ENCODE measurements around the gene SPOCK1. TPM values are rescaled to one million over a fixed set of nuclear protein-coding genes. Genes with fewer than 3 reads are reported as not detected.

SPOCK1 gene
- total and polyA plus RNA-seq, 2 of the 4 experiments (the other 2 are of a cell fraction): 5.0 to 20.3 TPM

DNA sequence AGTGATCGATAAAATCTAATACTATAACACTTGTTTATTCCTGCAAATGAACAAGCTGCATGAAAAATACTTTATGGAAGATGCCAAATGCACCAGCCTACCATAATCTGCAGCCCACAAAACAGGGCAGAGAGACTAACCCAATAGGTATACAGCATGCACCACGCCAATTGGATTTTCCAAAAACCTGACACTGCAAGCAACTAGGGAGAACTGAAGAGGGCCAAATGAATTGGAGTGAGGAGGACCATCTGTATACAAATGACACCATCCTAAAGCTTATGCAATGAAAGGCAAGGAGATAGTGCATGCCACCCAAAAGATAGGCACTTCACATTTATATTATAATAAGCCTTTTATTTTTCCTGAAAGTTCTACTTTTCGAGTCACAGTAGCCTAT is 100.4 kb downstream of the SPOCK1 start:
- Histone ChIP-seq H3K9me3 (ENCODE audit: control insufficient read depth, insufficient read depth, low read length) (no peaks in the 10 kb centered on the region), H3K27ac (ENCODE audit: insufficient read depth, low read length) (no peak overlapping the region), H2AK9ac (replicated peaks; ENCODE audit: low read depth, low read length, poor library complexity) (no peak overlapping the region), H4K8ac (ENCODE audit: low read depth in 2 of 2, low read length in 2 of 2) (no peak overlapping the region), H3K18ac (ENCODE audit: low read depth, low read length) (no peak overlapping the region), H2BK120ac (ENCODE audit: low read depth, low read length) (no peak overlapping the region), H2BK20ac (ENCODE audit: low read depth, low read length) (no peak overlapping the region), H3K23ac (ENCODE audit: low read depth, low read length) (no peak overlapping the region), H3K4me1 (ENCODE audit: control insufficient read depth, insufficient read depth, low read length) (no peaks in the 10 kb centered on the region), H3K36me3 (ENCODE audit: control insufficient read depth, insufficient read depth, low read length) (no peaks in the 10 kb centered on the region), H3K56ac (ENCODE audit: extremely low read depth, insufficient read depth, low read length) (no peak overlapping the region), H3K27me3 (ENCODE audit: control insufficient read depth, insufficient read depth, low read length) (no peaks in the 10 kb centered on the region), H3K4me3 (ENCODE audit: insufficient read depth, low read depth, low read length) (no peak overlapping the region), H2BK15ac (ENCODE audit: low read depth, low read length) (no peak overlapping the region), H2BK5ac (ENCODE audit: low read depth, low read length, poor library complexity, severe bottlenecking) (no peak overlapping the region), H3K4ac (ENCODE audit: low read depth, low read length) (no peak overlapping the region), H4K91ac (ENCODE audit: insufficient read depth, low read depth, low read length) (no peak overlapping the region), H3K9me1 (ENCODE audit: insufficient read depth, low read length) (no peaks in the 10 kb centered on the region), H3K9ac (ENCODE audit: low read depth, low read length) (no peak overlapping the region), H4K5ac (ENCODE audit: low read depth, low read length) (no peak overlapping the region), H4K20me1 (ENCODE audit: insufficient read depth, low read length) (no peaks in the 10 kb centered on the region), H3K4me2 (ENCODE audit: low read depth, low read length) (no peak overlapping the region), H3K14ac (replicated peaks; ENCODE audit: low read depth, low read length) (no peak overlapping the region), H3K79me1 (ENCODE audit: low read depth in 1 of 2, low read length in 2 of 2) (no peaks in the 10 kb centered on the region), H2AK5ac (ENCODE audit: low read depth, low read length) (no peak overlapping the region), H2AFZ (replicated peaks; ENCODE audit: low read length, poor library complexity) (no peak overlapping the region)
- ATAC-seq (ENCODE audit: low read depth): no peak
- BruUV-seq (replicated peaks): no TSS peak
- POLR2A ChIA-PET (ENCODE audit: unreplicated experiment): no interaction called here
- intact Hi-C loops (cut with micrococcal nuclease) (no loop called here), dilution Hi-C loops (cut with HindIII; ENCODE audit: low sequenced_read_pairs, unreplicated experiment) (no loop called here), in situ Hi-C loops (cut with MboI; ENCODE audit: low sequenced_read_pairs) (no loop called here)
- no CpG with 5 or more reads among the region's 3 CpGs for WGBS, 2 experiments (ENCODE audit: extremely low coverage in 2 of 2, insufficient read length in 1 of 2)
- TF ChIP-seq MAFK (IDR thresholded peaks at IDR 0.05; ENCODE audit: low read depth, low read length) (no peak), RAD21 (IDR thresholded peaks at IDR 0.05; ENCODE audit: low read length) (no peak), CTCF (conservative IDR thresholded peaks at IDR 0.05; ENCODE audit: low read depth, low read length) (no peak), MXI1 (IDR thresholded peaks at IDR 0.05; ENCODE audit: borderline replicate concordance, low read depth, low read length) (no peak), POLR2A (IDR thresholded peaks at IDR 0.05; ENCODE audit: low read depth, low read length) (no peak), FOS (IDR thresholded peaks at IDR 0.05; ENCODE audit: low read depth, low read length) (no peak), MAZ (IDR thresholded peaks at IDR 0.05; ENCODE audit: borderline replicate concordance, low read depth, low read length) (no peak), CEBPB (IDR thresholded peaks at IDR 0.05; ENCODE audit: low read depth, low read length) (no peak), BHLHE40 (IDR thresholded peaks at IDR 0.05; ENCODE audit: low read depth, low read length) (no peak), RFX5 (IDR thresholded peaks at IDR 0.05; ENCODE audit: low read depth, low read length) (no peak), NFE2L2 (IDR thresholded peaks at IDR 0.05; ENCODE audit: low read depth, low read length) (no peak), RCOR1 (IDR thresholded peaks at IDR 0.05; ENCODE audit: insufficient replicate concordance, low read length) (no peak), CHD1 (IDR thresholded peaks at IDR 0.05; ENCODE audit: low read depth, low read length) (no peak), SMC3 (IDR thresholded peaks at IDR 0.05; ENCODE audit: low read depth, low read length) (no peak)
- TF ChIP-seq, protein P1, sequence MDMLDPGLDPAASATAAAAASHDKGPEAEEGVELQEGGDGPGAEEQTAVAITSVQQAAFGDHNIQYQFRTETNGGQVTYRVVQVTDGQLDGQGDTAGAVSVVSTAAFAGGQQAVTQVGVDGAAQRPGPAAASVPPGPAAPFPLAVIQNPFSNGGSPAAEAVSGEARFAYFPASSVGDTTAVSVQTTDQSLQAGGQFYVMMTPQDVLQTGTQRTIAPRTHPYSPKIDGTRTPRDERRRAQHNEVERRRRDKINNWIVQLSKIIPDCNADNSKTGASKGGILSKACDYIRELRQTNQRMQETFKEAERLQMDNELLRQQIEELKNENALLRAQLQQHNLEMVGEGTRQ (IDR thresholded peaks at IDR 0.05; ENCODE audit: low read depth, low read length): no peak
- TF ChIP-seq, protein P2, sequence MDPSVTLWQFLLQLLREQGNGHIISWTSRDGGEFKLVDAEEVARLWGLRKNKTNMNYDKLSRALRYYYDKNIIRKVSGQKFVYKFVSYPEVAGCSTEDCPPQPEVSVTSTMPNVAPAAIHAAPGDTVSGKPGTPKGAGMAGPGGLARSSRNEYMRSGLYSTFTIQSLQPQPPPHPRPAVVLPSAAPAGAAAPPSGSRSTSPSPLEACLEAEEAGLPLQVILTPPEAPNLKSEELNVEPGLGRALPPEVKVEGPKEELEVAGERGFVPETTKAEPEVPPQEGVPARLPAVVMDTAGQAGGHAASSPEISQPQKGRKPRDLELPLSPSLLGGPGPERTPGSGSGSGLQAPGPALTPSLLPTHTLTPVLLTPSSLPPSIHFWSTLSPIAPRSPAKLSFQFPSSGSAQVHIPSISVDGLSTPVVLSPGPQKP (IDR thresholded peaks at IDR 0.05; ENCODE audit: borderline replicate concordance, low read depth, low read length): no peak
- DNase-seq: no peak
- CTCF ChIA-PET: interaction anchor here (0.9 kb wide), 1 partner anchor 9 kb away, joined by 3 read pairs; no protein-coding TSS in a partner anchor

Data from IMR-90 (cell line).